ENCODE measurements around the gene HEATR3. TPM values are rescaled to one million over a fixed set of nuclear protein-coding genes. Genes with fewer than 3 reads are reported as not detected.
A peak's percentile ranks its signal among the peaks of the same experiment; 100 is the strongest.

HEATR3 gene
- total RNA-seq, 1 experiment from 2014 or later, result 41.8 TPM

DNA sequence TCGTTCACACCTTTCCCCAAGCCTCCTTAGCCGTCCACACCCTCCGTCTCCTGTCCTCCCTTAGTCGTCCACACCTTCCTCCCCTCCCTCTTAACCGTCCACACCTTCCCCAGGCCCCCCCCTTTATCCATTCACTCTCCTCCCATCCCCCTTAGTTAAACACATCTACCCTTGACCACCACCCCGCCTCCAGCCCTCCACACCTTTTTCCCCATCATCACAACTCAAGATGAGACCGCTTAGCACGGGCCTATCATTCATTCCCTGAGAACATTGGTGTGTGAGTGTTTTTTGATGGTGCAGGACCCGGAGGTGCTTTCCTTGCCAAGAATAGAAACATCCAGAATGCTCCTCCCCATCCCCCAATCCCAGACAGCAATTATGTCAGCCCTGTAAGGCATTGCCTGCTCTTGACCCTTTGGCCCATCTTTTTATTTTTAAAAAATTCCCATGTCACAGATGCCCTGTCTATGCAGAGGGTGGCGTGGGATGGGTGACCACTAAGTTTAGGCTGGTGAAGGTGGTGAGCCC, 88.7 kb downstream of the HEATR3 start:
- H3K4me3 ChIP-seq (ENCODE audit: low read depth, low read length, poor library complexity, severe bottlenecking), result peak overlapping the region; percentile 79
- peak overlapping the region; percentile 54 for H3K27ac ChIP-seq (ENCODE audit: low read depth, low read length, poor library complexity, severe bottlenecking)
- peaks cover 17% of the 10 kb centered on the region for H3K4me1 ChIP-seq (ENCODE audit: insufficient read depth, low read length, poor library complexity, severe bottlenecking)
- CTCF ChIA-PET, result no interaction called here
- H3K27me3 ChIP-seq (replicated peaks; ENCODE audit: insufficient read depth, low read depth, low read length, poor library complexity), result no peaks in the 10 kb centered on the region
- intact Hi-C loops (cut with micrococcal nuclease; ENCODE audit: unreplicated experiment), result loop anchor here (5.0 kb wide), 1 partner anchor 58 kb away; no protein-coding TSS in a partner anchor
- DNase-seq (ENCODE audit: low spot score), result peak; percentile 28
- POLR2A ChIA-PET (ENCODE audit: low non-redundant PET), result interaction anchor here (0.6 kb wide), 1 partner anchor 13 kb away, joined by 9 read pairs; no protein-coding TSS in a partner anchor
- BruUV-seq (replicated peaks), result TSS peak; percentile 28
- TF ChIP-seq, protein P1, sequence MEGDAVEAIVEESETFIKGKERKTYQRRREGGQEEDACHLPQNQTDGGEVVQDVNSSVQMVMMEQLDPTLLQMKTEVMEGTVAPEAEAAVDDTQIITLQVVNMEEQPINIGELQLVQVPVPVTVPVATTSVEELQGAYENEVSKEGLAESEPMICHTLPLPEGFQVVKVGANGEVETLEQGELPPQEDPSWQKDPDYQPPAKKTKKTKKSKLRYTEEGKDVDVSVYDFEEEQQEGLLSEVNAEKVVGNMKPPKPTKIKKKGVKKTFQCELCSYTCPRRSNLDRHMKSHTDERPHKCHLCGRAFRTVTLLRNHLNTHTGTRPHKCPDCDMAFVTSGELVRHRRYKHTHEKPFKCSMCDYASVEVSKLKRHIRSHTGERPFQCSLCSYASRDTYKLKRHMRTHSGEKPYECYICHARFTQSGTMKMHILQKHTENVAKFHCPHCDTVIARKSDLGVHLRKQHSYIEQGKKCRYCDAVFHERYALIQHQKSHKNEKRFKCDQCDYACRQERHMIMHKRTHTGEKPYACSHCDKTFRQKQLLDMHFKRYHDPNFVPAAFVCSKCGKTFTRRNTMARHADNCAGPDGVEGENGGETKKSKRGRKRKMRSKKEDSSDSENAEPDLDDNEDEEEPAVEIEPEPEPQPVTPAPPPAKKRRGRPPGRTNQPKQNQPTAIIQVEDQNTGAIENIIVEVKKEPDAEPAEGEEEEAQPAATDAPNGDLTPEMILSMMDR (conservative IDR thresholded peaks at IDR 0.05; ENCODE audit: low read depth, low read length), result no peak
- TF ChIP-seq EZH2 (IDR thresholded peaks at IDR 0.05; ENCODE audit: borderline replicate concordance, low read depth, low read length, poor library complexity, severe bottlenecking), result no peak
- H3K9me3 ChIP-seq (ENCODE audit: low read depth, low read length, poor library complexity, severe bottlenecking), result no peaks in the 10 kb centered on the region
- no peaks in the 10 kb centered on the region for H3K36me3 ChIP-seq (ENCODE audit: insufficient read depth, low read length, poor library complexity, severe bottlenecking)

DNA sequence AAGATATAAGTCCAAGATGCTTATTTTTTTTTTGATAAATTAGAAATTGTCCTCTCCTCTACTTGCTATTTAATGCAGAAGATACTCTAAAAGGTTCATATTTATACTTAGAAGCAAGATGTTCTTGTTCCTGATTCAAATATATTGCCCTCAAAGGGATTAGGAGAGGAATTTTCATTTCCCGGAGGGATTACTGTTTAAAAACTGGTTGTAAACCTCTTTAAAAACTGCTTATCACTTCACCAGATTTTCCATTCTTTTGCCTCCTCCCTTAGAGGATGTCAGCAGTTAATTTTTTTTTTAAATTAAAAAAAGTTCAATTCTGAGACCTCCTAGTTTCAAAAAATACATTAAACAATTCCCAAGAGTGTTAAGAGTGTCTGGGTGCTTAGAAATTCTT, 90.2 kb downstream of the HEATR3 start:
- BruUV-seq (replicated peaks), result no TSS peak
- Histone ChIP-seq H3K36me3 (ENCODE audit: insufficient read depth, low read length, poor library complexity, severe bottlenecking) (no peaks in the 10 kb centered on the region), H3K9me3 (ENCODE audit: low read depth, low read length, poor library complexity, severe bottlenecking) (no peaks in the 10 kb centered on the region), H3K27ac (ENCODE audit: low read depth, low read length, poor library complexity, severe bottlenecking) (peak overlapping the region; percentile 54), H3K27me3 (replicated peaks; ENCODE audit: insufficient read depth, low read depth, low read length, poor library complexity) (no peaks in the 10 kb centered on the region), H3K4me1 (ENCODE audit: insufficient read depth, low read length, poor library complexity, severe bottlenecking) (peaks cover 17% of the 10 kb centered on the region), H3K4me3 (ENCODE audit: low read depth, low read length, poor library complexity, severe bottlenecking) (peak overlapping the region; percentile 79)
- DNase-seq (ENCODE audit: low spot score), result peak; percentile 44
- TF ChIP-seq EZH2 (IDR thresholded peaks at IDR 0.05; ENCODE audit: borderline replicate concordance, low read depth, low read length, poor library complexity, severe bottlenecking), result no peak
- TF ChIP-seq, protein P1 (conservative IDR thresholded peaks at IDR 0.05; ENCODE audit: low read depth, low read length), result no peak
- ChIA-PET POLR2A (ENCODE audit: low non-redundant PET) (no interaction called here), CTCF (interaction anchor here (0.5 to 1.2 kb wide), 2 partner anchors 38 to 55 kb away, joined by 4 to 5 read pairs; no protein-coding TSS in a partner anchor)
- intact Hi-C loops (cut with micrococcal nuclease; ENCODE audit: unreplicated experiment), result loop anchor here (1.0 kb wide), 1 partner anchor 32 kb away; no protein-coding TSS in a partner anchor

Other genes with a start within 250 kb of the HEATR3 start
- gene ZNF423, start 209.9 kb upstream of the HEATR3 start, total RNA-seq (2021), result 11.1 and 12.5 TPM in 2 replicates
- 23.5 and 24.2 TPM in 2 replicates for gene CNEP1R1, start 40.7 kb upstream of the HEATR3 start, total RNA-seq (2021)
- gene TENT4B, start 87.3 kb downstream of the HEATR3 start, total RNA-seq (2021), result 16.8 and 18.3 TPM in 2 replicates
- 5.4 and 5.5 TPM in 2 replicates for gene ADCY7, start 200.6 kb downstream of the HEATR3 start, total RNA-seq (2021)